DMS53 treated with DMSO at 0.1 percent for 48 hours (cell line): ENCODE data around the gene TARBP2.

Source experiments
- DNase-seq: peaks from one replicate; lab custom pipeline; 2025; ENCODE audit not compliant: unreplicated experiment; lab: John Stamatoyannopoulos, UW

The TARBP2 gene

DNA sequence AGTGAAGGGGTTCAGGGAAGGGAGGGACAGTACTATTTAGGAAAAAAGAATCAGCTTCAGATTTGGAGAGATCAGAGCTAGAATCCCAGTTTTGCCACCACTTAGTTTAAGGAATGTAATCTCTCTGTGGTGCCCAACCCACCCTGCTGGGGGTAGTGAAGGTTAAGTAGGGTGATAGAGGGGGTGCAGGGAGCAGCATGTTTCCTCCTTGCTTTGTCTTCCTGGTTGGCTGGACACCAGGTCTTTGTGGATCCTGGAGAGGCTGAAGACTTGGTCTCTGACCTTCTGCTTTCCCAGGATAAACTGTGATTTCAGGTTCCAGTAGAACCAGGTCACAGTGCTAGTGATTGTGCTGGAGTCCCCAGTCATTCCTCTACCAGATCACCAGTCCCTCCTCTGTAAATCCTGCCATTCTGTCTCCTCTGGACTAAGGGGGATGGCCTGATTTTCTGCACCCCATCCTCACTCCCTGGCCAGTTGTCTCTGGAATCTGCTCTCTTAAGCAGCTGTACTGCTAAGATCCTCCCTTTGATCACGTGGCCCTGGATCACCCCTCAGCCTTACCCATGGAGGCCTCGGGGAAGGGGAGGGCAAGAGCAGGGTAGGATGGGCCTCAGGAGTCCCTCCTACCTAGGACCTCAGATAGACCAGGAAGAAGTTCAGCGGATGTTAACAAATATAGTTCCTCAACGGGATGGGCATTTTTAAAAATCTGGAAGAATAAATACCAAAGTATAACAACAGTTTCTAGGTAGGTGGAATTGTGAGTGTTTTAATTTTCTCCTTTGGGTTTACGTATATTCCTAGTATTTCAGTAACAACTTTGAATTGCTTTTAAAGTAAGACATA lies 5.0 kb upstream of the TARBP2 start:
- DNase-seq, result peak; percentile 7

DNA sequence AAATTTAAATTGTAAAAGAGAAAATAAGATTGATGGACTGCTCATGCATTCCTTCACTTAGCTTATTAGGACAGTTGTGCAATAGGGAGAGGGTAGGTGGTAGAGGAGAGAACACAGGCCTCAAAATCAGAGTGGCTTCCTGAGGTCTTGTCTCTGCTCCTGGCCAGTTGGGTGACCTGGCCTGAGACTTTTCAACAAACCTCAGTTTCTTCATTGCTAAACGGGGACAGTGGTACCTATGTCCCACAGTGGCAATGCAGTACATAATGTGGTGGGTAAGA lies 4.4 kb upstream of the TARBP2 start:
- DNase-seq, result no peak

DNA sequence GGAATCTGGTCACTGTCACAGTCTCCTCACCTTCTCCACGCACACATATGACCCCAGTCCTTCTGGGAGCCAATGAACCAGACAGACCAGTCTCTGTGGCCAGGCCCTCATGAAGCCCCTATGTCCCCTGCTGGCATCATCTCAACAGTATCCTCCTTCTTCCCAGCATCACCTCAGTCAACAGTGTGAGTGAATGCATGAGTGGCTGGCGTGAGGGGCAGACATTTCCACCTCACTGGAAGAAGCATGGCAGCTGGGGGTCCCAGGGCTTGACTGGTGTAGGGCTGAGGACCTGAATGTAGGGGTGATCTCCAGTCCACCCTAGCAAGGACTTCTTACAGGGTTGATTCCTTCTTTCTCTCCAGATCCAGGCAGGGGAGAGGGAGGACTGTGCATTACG lies 3.6 kb upstream of the TARBP2 start:
- DNase-seq, result no peak

DNA sequence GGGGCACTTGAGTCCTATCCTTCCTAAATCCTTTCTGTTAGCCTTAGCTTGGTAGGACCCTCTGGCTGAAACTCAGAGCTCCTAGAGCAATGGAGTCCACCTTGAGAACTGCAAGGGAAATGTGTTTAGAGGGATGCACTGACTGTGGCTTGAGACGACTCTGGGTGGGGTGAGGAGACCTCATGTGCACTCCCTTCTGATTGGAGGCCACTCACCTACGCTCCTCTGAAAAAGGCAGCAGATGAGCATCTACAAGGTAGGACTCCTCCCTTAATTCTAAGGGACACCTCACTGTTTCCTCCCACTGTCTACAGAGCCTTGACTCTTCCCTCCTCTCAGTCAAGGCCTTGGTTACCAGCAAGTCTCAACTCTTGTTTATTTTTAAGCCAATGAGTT lies 2.9 kb upstream of the TARBP2 start:
- DNase-seq, result no peak

DNA sequence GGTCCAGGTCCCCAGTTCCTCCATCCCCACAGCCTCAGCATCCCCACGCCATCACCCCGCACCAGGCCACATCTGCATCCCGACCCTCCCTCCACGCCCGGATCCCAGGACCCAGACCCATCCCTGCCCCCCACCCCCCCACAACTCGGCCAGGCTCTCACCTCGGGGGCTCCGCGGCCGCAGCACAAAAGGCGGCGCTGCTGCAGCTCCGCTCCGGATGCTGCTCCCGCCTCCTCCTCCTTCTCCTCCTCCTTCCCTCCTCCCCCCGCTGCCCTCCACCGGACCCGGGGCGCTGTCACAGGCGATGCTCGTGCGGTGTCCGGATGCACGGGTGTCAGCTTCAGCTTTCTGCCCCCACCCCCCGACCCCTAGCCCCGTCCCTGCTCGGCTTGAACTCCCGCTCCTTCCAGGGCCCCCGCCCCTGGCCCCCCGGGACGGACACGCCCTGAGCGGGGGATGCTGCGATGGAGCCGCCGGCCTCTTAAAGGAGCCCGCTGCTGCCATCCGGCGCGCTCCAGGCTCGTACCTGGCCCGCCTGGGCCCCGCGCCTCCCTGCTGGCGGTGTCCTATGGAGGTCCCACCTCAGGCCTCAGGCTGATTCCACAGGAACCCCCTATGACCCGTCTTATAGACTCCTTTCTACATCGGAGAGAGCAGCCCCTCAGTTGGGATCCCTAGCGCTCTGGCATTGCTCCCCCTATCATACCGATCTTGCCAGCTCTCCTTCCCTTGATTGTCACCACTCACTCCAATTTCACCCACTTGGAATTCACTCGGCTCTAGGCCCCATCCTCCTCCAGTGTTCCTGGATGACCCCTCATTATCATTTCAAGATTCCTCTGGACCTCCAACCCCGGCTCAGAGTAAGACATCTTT lies 1.6 kb upstream of the TARBP2 start, which contains the start of gene MAP3K12:
TSS of gene MAP3K12 (minus strand) at position 193 of the 876 bp plus-strand sequence. CDS start 12,067 bp downstream, outside the sequence.
- peak; percentile 26 for DNase-seq

DNA sequence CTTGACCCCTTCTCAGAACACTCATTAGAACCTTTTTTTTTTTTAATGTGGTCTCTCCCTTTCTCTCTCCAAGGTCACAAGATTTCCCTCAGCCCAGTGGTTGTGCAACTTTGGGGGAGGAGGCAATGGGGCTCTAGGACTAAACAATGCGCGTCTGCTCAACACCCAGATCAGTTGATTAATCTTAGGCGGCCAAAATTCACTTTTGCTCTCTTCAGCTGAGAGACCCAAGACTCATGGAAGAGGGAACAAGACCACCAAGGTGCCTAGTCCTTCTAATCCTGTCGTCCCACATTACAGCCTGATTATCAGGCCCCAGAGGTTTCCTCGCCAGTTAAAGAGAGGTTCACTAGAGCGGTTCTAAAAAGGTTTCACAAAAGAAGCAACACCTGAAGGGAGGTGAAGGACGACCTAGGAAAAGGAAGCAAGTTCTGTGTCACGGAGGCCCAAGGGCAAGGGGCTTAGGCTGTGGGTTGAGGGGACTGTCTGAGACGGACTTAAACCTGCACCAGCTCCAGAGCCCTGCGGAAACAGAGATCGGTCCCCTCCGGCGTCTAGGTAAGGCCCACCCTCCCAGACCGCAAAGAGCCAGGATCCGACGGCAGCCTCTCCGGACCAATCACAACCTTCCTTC lies 824 bp upstream of the TARBP2 start:
- DNase-seq, result no peak

DNA sequence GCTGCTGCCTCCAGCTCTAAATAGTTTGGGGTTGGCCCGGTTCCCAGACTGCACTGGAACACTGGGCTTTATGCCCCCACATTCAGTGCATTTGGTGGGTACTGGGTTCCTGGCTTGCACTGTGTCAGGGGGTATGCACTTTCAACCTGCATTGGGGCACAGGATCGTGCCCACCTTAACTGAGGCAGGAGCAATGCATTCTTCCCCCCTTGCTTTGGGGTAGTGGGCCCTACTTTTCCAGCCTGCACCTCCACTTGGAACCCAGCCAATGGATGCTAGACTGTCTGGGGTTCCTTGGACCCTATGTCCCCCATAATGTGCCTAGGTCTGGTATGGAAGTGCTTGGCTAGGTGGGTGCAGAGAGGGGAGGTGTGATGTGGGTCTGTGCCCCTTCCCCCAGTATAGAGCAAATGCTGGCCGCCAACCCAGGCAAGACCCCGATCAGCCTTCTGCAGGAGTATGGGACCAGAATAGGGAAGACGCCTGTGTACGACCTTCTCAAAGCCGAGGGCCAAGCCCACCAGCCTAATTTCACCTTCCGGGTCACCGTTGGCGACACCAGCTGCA lies 615 bp downstream of the TARBP2 start:
- no peak for DNase-seq

DNA sequence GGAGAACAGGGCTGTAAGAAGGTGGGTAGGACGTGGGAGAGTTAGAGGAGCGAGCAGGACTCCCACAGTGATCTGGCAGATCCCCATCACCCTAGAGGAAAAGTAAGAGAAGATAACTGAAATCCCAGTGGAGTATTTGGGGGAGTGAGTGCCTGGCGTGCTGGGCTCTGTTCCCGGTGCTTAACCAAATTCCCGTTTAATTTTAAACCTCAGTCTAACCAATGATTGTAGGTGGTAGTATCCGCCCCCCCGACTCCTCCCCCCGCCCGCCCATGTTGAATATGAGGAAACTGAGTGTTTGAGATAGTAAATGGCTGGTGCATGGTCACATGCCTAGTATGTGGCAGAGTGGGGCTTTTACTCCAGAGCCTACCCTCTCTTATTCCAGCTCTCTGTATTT lies 1.2 kb downstream of the TARBP2 start:
- no peak for DNase-seq

DNA sequence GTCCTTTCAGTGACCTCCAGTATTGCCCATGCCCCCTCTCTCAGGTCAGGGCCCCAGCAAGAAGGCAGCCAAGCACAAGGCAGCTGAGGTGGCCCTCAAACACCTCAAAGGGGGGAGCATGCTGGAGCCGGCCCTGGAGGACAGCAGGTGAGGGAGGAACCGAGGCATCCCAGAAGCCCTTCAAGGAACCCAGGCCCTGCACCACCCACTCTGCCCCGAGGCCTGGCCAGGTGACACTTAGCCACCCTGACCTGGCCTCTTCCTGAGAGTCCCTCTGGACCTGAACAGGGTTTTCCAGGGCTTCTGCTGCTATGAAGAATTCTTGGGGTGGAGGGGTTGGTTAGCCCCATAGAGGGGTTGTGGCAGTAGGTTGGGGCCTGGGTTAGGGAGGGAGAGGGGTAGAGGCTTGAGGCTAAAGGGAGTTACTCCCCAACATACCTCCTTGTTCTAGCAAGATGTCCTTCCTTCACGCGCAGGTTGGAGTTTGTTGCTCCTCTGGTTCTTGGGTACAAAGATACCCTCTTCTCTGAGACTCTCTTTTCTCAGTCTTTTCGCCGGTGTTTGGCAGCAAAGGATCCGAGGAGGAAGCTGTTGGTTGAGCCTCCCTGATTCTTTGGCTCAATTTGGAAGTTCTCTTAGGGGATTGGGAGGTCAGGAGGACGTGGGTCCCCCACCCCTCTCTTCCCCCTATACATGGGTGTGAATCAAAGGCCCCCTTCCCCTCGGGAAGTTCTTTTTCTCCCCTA lies 2.1 kb downstream of the TARBP2 start:
- DNase-seq, result no peak

DNA sequence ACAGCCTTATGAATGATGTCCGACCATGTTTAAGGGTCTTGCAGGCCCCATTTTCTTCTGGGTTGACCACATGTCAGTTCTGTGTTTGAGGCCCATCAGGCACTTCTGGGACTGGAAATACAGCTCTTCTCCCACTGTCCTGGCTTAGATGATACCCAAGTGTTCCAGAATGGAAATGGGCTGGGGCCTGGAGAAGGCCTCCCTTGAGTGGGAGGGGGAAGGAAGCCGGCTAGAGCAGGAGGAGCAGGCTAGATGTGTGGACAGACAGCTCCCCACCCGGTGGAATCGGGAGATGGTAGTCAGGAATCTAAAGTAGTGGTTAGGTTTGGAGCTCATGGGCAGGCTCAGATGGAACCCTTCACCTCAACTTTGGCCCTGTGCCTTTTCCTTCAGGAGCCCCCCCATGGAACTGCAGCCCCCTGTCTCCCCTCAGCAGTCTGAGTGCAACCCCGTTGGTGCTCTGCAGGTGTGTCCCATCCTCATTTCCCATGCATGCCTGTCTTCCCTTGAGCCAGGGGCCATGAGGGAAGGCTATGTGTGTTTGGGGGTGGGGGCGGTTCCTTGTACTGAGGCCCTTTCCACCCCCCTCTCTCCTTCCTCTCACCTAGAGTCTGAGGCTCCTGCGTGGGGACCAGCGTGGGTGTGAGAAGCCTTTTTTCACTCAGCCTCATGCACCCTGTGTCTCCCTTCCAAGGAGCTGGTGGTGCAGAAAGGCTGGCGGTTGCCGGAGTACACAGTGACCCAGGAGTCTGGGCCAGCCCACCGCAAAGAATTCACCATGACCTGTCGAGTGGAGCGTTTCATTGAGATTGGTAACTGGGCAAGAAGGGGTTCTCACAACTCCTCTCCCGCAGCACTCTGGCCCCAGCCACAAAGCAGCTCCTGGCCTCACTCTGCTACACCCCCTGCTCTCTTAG lies 3.2 kb downstream of the TARBP2 start:
- DNase-seq, result no peak

DNA sequence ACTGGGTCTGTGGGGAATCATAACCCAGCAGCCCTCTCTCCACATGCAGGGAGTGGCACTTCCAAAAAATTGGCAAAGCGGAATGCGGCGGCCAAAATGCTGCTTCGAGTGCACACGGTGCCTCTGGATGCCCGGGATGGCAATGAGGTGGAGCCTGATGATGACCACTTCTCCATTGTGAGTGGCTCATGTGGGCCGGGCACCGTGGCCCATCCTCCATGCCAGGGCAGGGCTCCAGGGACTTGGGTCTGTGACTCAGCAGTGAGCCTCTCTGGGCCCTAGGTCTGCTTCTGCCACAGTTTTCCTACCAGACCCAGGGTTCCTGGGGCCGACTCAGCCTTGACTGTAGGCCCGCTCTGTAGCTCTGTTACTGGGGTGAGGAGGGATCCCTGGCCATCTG lies 4.0 kb downstream of the TARBP2 start:
- DNase-seq, result no peak

DNA sequence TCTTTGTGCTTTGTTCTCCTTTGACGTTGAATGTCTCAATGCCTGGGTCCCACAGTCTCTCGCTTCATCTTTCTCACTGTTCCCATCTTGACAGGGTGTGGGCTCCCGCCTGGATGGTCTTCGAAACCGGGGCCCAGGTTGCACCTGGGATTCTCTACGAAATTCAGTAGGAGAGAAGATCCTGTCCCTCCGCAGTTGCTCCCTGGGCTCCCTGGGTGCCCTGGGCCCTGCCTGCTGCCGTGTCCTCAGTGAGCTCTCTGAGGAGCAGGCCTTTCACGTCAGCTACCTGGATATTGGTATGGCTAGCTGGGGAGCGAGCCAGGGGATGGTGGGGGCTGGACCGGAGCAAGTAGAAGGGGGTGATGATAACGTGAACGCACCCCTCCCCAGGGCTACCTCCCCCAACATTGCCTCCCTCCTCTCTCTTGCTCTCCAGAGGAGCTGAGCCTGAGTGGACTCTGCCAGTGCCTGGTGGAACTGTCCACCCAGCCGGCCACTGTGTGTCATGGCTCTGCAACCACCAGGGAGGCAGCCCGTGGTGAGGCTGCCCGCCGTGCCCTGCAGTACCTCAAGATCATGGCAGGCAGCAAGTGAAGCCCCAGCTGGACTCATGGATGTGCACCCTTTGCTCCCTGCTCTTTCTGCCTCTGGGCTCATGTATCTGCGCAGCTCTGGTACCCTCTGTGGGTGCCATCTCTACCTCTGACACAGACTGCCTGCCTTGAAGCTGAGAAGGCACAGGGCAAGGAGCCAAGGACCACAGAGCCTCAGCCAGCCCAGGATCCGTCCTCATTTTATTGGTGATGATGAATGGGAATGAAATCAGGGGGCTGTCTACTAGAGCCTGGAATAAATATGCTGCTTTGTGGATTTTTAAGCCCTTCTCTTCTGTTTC lies 4.7 kb downstream of the TARBP2 start:
- DNase-seq, result no peak

DNA sequence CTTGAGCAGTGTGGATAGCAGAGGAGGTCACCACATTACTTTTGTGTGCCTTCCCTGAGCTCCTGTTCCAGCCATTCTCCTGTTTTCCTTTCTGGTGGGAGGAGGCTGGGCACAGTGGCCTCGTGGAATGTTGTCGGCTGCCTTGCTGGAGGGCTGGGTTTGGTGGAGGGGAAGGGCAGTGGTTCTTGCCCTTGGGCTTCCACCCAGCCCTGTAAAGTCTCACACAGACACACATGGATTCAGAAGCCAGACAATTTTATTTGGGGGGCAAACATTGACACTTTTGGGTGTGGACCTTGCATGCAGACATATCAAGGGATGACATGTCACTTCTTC lies 5.3 kb downstream of the TARBP2 start:
- no peak for DNase-seq

DNA sequence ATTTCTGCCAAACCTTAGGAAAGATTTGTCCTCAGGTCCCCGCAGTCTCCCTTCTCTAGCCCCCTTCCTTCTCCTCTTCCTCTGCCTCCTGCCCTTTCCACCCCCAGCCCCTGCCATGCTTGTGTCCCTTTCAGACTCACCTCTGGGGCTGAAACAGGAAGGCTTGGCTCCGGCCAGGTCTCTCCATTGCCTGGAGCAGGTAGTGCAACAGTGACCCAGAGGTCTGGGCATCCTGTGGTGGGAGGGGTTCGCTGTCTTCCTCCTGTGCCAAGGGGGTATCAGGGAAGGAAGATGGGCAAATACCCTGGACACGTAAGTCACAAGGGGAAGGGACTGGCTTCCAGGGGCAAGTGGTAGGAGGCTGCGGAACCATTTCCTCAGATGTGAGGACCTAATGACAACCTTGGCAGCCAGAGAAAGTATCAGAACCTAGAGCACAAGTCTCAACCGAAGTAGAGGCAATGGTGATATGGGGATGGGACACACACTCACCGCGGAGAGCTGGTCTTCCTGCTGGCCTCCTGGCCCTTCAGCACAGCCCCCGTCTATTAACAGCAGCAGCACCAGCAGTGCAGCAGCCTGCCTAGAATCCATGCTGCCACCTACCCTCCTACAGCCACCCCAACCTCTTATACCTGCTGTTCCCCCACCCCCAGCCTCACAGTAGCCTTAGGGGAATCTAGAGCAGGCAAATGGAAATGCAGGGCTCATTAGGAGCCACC lies 6.0 kb downstream of the TARBP2 start, which contains the start of gene NPFF:
TSS of gene NPFF (minus strand) at position 604 of the 722 bp plus-strand sequence. CDS start at position 594, 10 bp downstream.
- no peak for DNase-seq

DNA sequence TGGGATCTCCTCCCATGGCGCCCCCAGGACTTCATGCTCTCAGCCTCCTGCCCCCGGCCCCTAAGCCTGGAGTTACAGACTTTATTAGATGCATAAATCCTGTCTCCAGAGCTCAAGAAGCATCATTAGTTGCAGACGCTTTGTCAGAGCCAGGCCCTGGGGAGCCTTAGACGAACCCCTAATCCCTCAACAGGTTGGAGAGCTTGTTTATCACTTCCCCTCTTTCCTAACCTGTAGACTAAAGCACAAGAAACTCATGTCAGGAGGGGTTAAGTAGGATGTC lies 6.5 kb downstream of the TARBP2 start:
- DNase-seq, result no peak

DNA sequence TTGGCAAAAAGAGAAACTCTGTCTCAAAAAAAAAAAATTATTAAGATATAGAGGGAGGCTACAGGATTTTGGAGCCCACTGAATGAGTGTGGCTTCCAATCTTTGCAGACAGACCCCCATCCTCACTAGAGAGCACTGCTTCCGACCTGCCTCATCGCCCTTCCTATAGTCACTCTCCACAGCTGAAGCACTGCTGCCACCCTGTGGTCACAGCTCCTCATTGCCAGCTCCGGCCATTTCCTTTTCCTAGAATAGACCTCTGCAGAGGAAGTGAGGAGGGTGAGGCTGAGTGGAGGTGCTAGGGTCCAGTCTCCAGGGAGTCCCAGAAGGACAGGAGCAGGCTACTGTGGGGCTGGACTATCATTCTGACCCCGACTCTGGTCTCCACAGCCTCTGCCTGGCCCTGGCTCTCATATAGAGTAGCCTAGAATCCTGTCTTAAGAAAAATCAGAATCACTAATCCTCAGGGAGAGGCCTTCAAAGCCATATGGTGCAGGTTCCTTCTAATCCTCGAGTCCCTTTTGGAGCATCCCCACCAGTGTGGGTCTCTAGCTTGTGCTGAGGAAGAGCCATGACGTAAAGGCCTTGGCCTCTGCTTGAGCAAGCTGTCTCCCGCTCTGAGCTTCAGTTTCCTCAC lies 7.6 kb downstream of the TARBP2 start:
- DNase-seq, result peak; percentile 76

DNA sequence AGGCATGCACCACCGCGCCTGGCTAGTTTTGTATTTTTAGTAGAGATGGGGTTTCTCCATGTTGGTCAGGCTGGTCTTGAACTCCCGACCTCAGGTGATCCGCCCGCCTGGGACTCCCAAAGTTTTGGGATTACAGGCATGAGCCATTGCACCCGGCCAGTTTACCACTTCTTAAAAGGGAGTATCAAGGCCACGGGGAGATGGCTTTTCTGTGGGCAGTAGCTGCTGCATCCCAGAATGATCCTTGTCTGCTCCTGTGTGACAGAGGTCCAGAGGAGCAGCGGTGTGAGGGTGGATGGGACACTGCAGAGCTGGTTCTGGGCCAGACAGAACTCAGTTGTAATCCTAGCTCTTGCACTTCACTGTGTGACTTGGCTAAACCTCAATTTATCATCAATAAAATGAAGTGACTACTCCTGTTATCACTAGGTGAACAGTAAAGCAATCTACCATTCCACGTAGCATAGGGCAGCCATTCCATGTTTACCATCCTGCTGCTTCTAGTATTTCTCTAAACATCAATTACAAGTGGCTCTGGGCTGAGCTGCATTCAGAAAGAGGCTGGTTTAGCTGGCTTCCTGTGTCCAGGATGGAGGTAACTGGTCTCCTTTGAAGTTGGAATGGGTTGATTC lies 9.2 kb downstream of the TARBP2 start:
- no peak for DNase-seq
